Lung microvascular endothelial cell (primary cell): ENCODE data around the gene ZIC1. TPM values are rescaled to one million over a fixed set of nuclear protein-coding genes. Genes with fewer than 3 reads are reported as not detected.

ENCODE experiments used
- DNase-seq, 2 donors: peaks; one replicate each; pipeline versions ENCODE4 v3.0.0 to v3.0.0-alpha.2; 2010; ENCODE audit warnings: low read depth in 2 of 2
- total RNA-seq: library from RNA; depleted of rRNA; stranded (reverse); fragments of >200 nt; gene quantifications from 2 replicates; pipeline ENCODE4 v1.2.1, GENCODE V29; 2014

ZIC1 gene
- total RNA-seq, 1 donor from 2014 or later: not detected

- no peak for DNase-seq
These were observed 13.0 kb downstream of the ZIC1 start for GRCh38 chr3:147422196-147422595.

GRCh38 chr3:147422601-147423536 is 13.7 kb downstream of the ZIC1 start:
- no peak for DNase-seq

DNA sequence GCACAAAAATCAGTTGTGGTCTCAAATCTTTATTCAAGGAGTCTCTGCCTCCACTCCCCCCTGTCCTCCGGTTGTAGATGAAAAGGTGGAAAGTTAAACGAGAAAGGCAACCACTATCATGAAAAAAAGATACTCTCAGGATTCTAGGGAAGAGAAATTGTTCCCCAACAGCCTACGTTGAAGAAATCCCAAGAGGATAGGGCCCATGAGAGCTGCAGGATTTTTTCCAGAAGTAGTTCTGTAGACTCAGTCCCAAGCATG is 14.3 kb downstream of the ZIC1 start:
- DNase-seq: no peak

- no peak for DNase-seq
These were observed 14.8 kb downstream of the ZIC1 start for GRCh38 chr3:147423798-147424580.

DNA sequence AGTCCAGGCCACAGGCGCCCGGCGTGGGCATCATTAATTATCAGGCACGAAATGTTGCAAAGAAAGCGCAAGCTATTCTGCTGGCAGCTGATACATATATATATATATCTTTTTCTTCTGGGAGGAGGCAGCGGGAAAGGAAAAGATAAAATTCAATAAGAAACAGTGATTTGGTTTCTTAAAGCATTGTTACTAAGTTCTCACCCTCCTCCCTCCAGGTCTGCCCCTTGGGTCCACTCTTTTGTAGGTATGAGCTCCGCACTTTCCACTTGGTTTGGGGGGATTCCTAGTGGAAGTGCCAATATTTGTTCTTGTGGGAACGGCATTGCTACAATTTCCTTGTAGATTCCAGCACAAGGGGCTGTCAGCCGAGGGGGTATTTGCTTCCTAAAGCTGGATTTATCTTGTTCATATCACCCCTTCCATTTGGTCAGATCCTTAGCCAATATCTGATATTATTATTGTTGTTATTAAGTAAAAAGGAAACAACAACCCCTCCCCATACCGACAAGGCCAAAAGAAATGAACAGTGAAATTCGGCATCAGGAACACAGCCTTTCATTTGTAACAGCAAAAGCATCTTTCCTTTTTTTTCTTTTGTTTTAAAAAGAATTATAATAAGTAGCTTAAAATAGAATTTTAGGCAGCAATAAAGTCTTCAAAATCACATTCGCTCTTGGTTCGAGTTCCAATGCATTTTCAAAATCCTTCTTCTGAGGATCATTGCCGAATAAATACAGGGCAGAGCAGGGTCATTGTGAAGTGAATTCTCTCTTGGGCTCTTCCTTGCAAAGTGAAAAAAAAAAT is 15.6 kb downstream of the ZIC1 start:
- no peak for DNase-seq

DNA sequence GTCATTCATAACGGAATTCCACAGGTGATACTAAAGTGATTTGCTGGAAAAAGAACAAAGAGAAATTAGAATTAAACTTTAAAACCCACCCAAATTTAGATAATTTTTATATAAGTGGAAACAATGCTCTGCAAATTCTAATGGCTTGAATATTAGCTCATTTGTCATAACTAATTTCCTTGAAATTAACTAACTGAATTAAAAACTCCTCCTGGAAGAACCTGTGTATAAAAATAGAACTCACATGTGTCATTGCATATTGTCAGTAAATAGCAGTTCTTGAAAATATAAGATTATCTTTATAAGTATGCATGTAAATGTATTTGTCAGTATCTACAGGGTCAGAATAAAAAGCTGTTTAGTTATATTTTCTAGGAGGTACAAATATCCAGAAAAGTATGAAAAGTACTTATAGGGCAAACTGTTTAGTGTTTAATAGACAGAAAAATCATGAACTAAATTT is 16.3 kb downstream of the ZIC1 start:
- DNase-seq: no peak

DNA sequence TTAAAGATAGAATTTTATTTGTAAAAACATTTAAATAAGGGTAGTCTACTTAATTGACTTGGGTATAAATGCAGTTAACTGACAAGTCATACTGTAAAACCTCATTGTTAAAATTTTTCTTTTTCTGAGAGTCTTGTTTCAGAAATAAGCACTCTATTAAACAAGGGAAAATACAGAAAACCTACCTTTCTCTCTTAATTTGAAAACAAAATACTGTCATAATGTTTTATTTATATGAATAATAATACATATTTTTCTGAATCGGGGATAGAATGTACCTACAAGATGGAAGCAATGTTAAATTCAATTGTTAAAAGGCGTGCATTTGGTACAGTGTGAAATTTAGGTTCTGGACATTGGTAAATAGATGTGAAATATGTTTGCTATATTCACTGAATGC is 17.8 kb downstream of the ZIC1 start:
- no peak for DNase-seq

DNA sequence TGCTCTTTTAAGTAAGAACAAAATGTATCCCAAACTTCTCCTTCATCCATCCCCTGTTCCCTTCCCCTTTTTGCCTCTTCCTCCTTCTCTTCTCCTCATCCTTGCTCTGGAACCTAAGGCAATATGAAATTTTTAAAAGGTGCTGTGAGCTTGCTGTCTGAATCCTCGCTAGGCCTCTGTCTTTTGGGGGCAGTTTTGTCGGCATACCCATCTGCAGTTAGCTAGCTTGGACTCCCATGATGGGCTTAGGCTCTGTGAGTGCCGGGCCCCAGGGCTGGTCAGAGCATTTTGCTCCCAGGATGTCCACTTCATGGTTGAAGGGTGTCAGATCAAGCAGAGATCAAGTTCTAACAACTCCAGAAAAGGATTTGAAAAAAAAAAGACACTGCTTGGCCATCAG is 18.6 kb downstream of the ZIC1 start:
- DNase-seq: no peak

GRCh38 chr3:147428326-147428725 is 19.2 kb downstream of the ZIC1 start:
- DNase-seq: no peak

DNA sequence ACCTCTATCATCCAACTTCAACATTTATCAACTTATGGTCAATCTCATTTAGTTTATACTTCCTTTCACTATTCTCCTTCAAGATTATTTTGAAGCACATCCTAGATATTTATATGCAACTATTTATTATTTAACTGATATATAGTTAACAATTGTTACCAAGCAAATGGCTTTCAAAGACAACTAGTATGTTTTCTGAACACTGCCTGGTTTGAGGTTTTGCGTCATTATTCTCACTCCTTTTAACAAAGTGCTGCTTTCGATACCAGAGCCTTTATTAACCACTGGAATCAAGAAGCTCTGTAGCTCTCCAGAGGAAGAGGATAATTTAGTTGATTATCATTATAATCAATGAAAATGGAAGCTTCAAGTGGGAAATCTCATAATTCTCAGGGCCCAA is 19.6 kb downstream of the ZIC1 start:
- no peak for DNase-seq

DNA sequence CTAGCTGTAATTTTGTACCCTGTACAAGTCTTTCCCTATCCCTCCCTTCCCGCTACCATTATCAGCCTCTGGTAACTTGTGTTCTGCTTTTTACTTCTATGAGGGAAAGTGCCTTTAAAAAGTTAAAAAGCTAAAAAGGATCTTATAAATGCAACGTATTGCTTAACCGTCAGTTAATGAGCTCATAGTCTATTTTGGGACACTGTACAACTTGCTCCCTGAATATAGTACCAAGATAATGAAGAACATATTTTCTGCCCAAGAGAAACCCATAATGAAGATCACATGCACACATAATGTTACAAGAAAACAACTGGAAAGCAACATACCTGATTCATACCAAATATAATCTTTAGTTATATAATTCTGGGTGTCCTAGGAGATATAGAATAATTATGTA is 22.6 kb downstream of the ZIC1 start:
- no peak for DNase-seq

- no peak for DNase-seq
These were observed 38.1 kb downstream of the ZIC1 start for GRCh38 chr3:147447224-147447623.

DNA sequence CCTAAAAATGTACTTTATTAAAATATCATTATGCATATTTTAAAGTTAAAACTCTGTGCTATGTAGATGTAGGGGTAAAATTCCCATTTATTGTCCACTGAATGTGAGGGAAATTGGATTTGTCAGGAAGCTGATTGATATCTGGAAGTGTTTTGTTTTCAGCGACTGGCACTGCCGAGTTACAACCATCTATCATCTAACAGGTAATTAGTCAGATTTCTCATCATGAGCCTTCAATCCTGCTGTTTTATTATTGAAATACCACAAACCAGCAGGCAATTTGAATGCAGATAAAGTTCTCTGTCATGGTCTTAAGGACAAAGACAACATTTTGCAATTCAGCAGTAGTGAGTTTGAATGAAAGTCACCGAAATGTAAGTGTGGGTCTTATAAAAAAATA is 40.5 kb downstream of the ZIC1 start:
- no peak for DNase-seq

GRCh38 chr3:147458995-147459704 is 50.0 kb downstream of the ZIC1 start:
- DNase-seq: no peak

- no peak for DNase-seq
These were observed 53.7 kb downstream of the ZIC1 start for GRCh38 chr3:147462856-147463255.

Other genes starting within 250 kb of the ZIC1 start
- gene ZIC4, start 2.8 kb upstream of the ZIC1 start, total RNA-seq: not detected in 2 replicates